ENCODE results near the gene IMPDH1.

IMPDH1 gene

GRCh38 chr7:128417071-128417470, 7.3 kb upstream of the IMPDH1 start:
- Histone ChIP-seq H3K27ac (ENCODE audit: low read depth, low read length) (no peak overlapping the region), H2AFZ (ENCODE audit: low read length, unreplicated experiment) (no peak overlapping the region), H3K36me3 (ENCODE audit: insufficient read depth, low read length) (no peaks in the 10 kb centered on the region), H3K4me3 (ENCODE audit: low read depth, low read length) (no peak overlapping the region), H3K79me2 (ENCODE audit: control insufficient read depth, insufficient read depth, low read length, unreplicated experiment) (no peaks in the 10 kb centered on the region), H3K27me3 (ENCODE audit: insufficient read depth, low read length) (0 out of 2 replicates have a peak, but pooled peaks cover 4% of the 10 kb centered on the region), H3K4me1 (ENCODE audit: control insufficient read depth, insufficient read depth, low read length, unreplicated experiment) (no peaks in the 10 kb centered on the region)

- Histone ChIP-seq H3K4me1 (ENCODE audit: control insufficient read depth, insufficient read depth, low read length, unreplicated experiment) (no peaks in the 10 kb centered on the region), H3K36me3 (ENCODE audit: insufficient read depth, low read length) (no peaks in the 10 kb centered on the region), H3K79me2 (ENCODE audit: control insufficient read depth, insufficient read depth, low read length, unreplicated experiment) (no peaks in the 10 kb centered on the region), H3K27ac (ENCODE audit: low read depth, low read length) (no peak overlapping the region), H3K4me3 (ENCODE audit: low read depth, low read length) (no peak overlapping the region), H2AFZ (ENCODE audit: low read length, unreplicated experiment) (no peak overlapping the region), H3K27me3 (ENCODE audit: insufficient read depth, low read length) (0 out of 2 replicates have a peak, but pooled peaks cover 4% of the 10 kb centered on the region)
Observed at GRCh38 chr7:128415217-128415785, 5.5 kb upstream of the IMPDH1 start.

GRCh38 chr7:128410451-128410753, 620 bp upstream of the IMPDH1 start:
- H3K4me3 ChIP-seq (ENCODE audit: low read depth, low read length): peak overlapping the region; percentile 87
- H3K36me3 ChIP-seq (ENCODE audit: insufficient read depth, low read length): no peaks in the 10 kb centered on the region
- peaks cover 9% of the 10 kb centered on the region for H3K4me1 ChIP-seq (ENCODE audit: control insufficient read depth, insufficient read depth, low read length, unreplicated experiment)
- peak overlapping the region; percentile 97 for H2AFZ ChIP-seq (ENCODE audit: low read length, unreplicated experiment)
- H3K79me2 ChIP-seq (ENCODE audit: control insufficient read depth, insufficient read depth, low read length, unreplicated experiment): no peaks in the 10 kb centered on the region
- no peak overlapping the region for H3K27ac ChIP-seq (ENCODE audit: low read depth, low read length)
- 0 out of 2 replicates have a peak, but pooled peaks cover 4% of the 10 kb centered on the region for H3K27me3 ChIP-seq (ENCODE audit: insufficient read depth, low read length)

- peaks cover 17% of the 10 kb centered on the region for H3K4me1 ChIP-seq (ENCODE audit: control insufficient read depth, insufficient read depth, low read length, unreplicated experiment)
- no peak overlapping the region for H3K27ac ChIP-seq (ENCODE audit: low read depth, low read length)
- H3K36me3 ChIP-seq (ENCODE audit: insufficient read depth, low read length): no peaks in the 10 kb centered on the region
- peak overlapping the region; percentile 87 for H3K4me3 ChIP-seq (ENCODE audit: low read depth, low read length)
- H2AFZ ChIP-seq (ENCODE audit: low read length, unreplicated experiment): peak overlapping the region; percentile 18
- peaks cover 14% of the 10 kb centered on the region for H3K79me2 ChIP-seq (ENCODE audit: control insufficient read depth, insufficient read depth, low read length, unreplicated experiment)
- H3K27me3 ChIP-seq (ENCODE audit: insufficient read depth, low read length): 0 out of 2 replicates have a peak, but pooled peaks cover 4% of the 10 kb centered on the region
Observed at GRCh38 chr7:128408709-128409595, 830 bp downstream of the IMPDH1 start.

- no peak overlapping the region for H3K27ac ChIP-seq (ENCODE audit: low read depth, low read length)
- H2AFZ ChIP-seq (ENCODE audit: low read length, unreplicated experiment): no peak overlapping the region
- peaks cover 21% of the 10 kb centered on the region for H3K79me2 ChIP-seq (ENCODE audit: control insufficient read depth, insufficient read depth, low read length, unreplicated experiment)
- H3K4me1 ChIP-seq (ENCODE audit: control insufficient read depth, insufficient read depth, low read length, unreplicated experiment): peaks cover 18% of the 10 kb centered on the region
- no peaks in the 10 kb centered on the region for H3K36me3 ChIP-seq (ENCODE audit: insufficient read depth, low read length)
- no peaks in the 10 kb centered on the region for H3K27me3 ChIP-seq (ENCODE audit: insufficient read depth, low read length)
- no peak overlapping the region for H3K4me3 ChIP-seq (ENCODE audit: low read depth, low read length)
Observed at GRCh38 chr7:128407751-128408708, 1.8 kb downstream of the IMPDH1 start.

GRCh38 chr7:128407233-128407589, 2.6 kb downstream of the IMPDH1 start:
- Histone ChIP-seq H3K27ac (ENCODE audit: low read depth, low read length) (no peak overlapping the region), H3K4me3 (ENCODE audit: low read depth, low read length) (no peak overlapping the region), H3K79me2 (ENCODE audit: control insufficient read depth, insufficient read depth, low read length, unreplicated experiment) (peaks cover 25% of the 10 kb centered on the region), H3K4me1 (ENCODE audit: control insufficient read depth, insufficient read depth, low read length, unreplicated experiment) (peaks cover 18% of the 10 kb centered on the region), H3K36me3 (ENCODE audit: insufficient read depth, low read length) (no peaks in the 10 kb centered on the region), H2AFZ (ENCODE audit: low read length, unreplicated experiment) (no peak overlapping the region), H3K27me3 (ENCODE audit: insufficient read depth, low read length) (no peaks in the 10 kb centered on the region)

- Histone ChIP-seq H3K79me2 (ENCODE audit: control insufficient read depth, insufficient read depth, low read length, unreplicated experiment) (peaks cover 25% of the 10 kb centered on the region), H3K27me3 (ENCODE audit: insufficient read depth, low read length) (no peaks in the 10 kb centered on the region), H3K36me3 (ENCODE audit: insufficient read depth, low read length) (no peaks in the 10 kb centered on the region), H3K27ac (ENCODE audit: low read depth, low read length) (no peak overlapping the region), H2AFZ (ENCODE audit: low read length, unreplicated experiment) (no peak overlapping the region), H3K4me3 (ENCODE audit: low read depth, low read length) (no peak overlapping the region; the same call in 1 of the 2 replicates), H3K4me1 (ENCODE audit: control insufficient read depth, insufficient read depth, low read length, unreplicated experiment) (peaks cover 18% of the 10 kb centered on the region)
Observed at GRCh38 chr7:128406314-128407232, 3.2 kb downstream of the IMPDH1 start.

GRCh38 chr7:128405471-128406313, 4.1 kb downstream of the IMPDH1 start:
- H2AFZ ChIP-seq (ENCODE audit: low read length, unreplicated experiment): peak overlapping the region; percentile 83
- peaks cover 4% of the 10 kb centered on the region; the same call in 1 of the 2 replicates for H3K36me3 ChIP-seq (ENCODE audit: insufficient read depth, low read length)
- H3K79me2 ChIP-seq (ENCODE audit: control insufficient read depth, insufficient read depth, low read length, unreplicated experiment): peaks cover 25% of the 10 kb centered on the region
- peak overlapping the region; percentile 93 for H3K4me3 ChIP-seq (ENCODE audit: low read depth, low read length)
- peaks cover 18% of the 10 kb centered on the region for H3K4me1 ChIP-seq (ENCODE audit: control insufficient read depth, insufficient read depth, low read length, unreplicated experiment)
- no peaks in the 10 kb centered on the region for H3K27me3 ChIP-seq (ENCODE audit: insufficient read depth, low read length)
- H3K27ac ChIP-seq (ENCODE audit: low read depth, low read length): no peak overlapping the region

GRCh38 chr7:128404886-128405470, 4.8 kb downstream of the IMPDH1 start:
- no peak overlapping the region for H2AFZ ChIP-seq (ENCODE audit: low read length, unreplicated experiment)
- no peak overlapping the region for H3K27ac ChIP-seq (ENCODE audit: low read depth, low read length)
- peak overlapping the region; percentile 93 for H3K4me3 ChIP-seq (ENCODE audit: low read depth, low read length)
- H3K36me3 ChIP-seq (ENCODE audit: insufficient read depth, low read length): peaks cover 4% of the 10 kb centered on the region; the same call in 1 of the 2 replicates
- no peaks in the 10 kb centered on the region for H3K27me3 ChIP-seq (ENCODE audit: insufficient read depth, low read length)
- H3K79me2 ChIP-seq (ENCODE audit: control insufficient read depth, insufficient read depth, low read length, unreplicated experiment): peaks cover 25% of the 10 kb centered on the region
- peaks cover 18% of the 10 kb centered on the region for H3K4me1 ChIP-seq (ENCODE audit: control insufficient read depth, insufficient read depth, low read length, unreplicated experiment)

All from ACC112 (cell line).